ENCODE measurements around the gene XPO5.

XPO5 gene

GRCh38 chr6:43524483-43524961 lies 51.3 kb downstream of the XPO5 start:
- H3K27ac ChIP-seq (ENCODE audit: low read depth, low read length) = no peak overlapping the region
- H3K36me3 ChIP-seq (ENCODE audit: control insufficient read depth, low read length) = peaks cover 89% of the 10 kb centered on the region
- H3K9me3 ChIP-seq (ENCODE audit: control insufficient read depth, insufficient read depth, low read length) = no peaks in the 10 kb centered on the region
- peaks cover 14% of the 10 kb centered on the region; the same call in 1 of the 2 replicates for H3F3A ChIP-seq (ENCODE audit: control insufficient read depth, insufficient read depth)
- no peaks in the 10 kb centered on the region for H3K27me3 ChIP-seq (ENCODE audit: control insufficient read depth, low read length)
- no peaks in the 10 kb centered on the region for H3K4me1 ChIP-seq (ENCODE audit: control insufficient read depth, low read length)
- no peak overlapping the region for H3K4me2 ChIP-seq (ENCODE audit: low read length)
- TF ChIP-seq, protein P1, sequence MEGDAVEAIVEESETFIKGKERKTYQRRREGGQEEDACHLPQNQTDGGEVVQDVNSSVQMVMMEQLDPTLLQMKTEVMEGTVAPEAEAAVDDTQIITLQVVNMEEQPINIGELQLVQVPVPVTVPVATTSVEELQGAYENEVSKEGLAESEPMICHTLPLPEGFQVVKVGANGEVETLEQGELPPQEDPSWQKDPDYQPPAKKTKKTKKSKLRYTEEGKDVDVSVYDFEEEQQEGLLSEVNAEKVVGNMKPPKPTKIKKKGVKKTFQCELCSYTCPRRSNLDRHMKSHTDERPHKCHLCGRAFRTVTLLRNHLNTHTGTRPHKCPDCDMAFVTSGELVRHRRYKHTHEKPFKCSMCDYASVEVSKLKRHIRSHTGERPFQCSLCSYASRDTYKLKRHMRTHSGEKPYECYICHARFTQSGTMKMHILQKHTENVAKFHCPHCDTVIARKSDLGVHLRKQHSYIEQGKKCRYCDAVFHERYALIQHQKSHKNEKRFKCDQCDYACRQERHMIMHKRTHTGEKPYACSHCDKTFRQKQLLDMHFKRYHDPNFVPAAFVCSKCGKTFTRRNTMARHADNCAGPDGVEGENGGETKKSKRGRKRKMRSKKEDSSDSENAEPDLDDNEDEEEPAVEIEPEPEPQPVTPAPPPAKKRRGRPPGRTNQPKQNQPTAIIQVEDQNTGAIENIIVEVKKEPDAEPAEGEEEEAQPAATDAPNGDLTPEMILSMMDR (IDR thresholded peaks at IDR 0.05; ENCODE audit: low read depth, low read length, poor library complexity, severe bottlenecking) = no peak
- TF ChIP-seq EZH2phosphoT487 (IDR thresholded peaks at IDR 0.05; ENCODE audit: borderline replicate concordance, low read length) = no peak
- H3K4me3 ChIP-seq (ENCODE audit: low read length) = no peak overlapping the region
- H3K79me2 ChIP-seq (ENCODE audit: control insufficient read depth, low read length) = peaks cover 8% of the 10 kb centered on the region
- no peaks in the 10 kb centered on the region for H4K20me1 ChIP-seq (ENCODE audit: control insufficient read depth, insufficient read depth, low read depth, low read length)
- no peaks in the 10 kb centered on the region for H3K9me2 ChIP-seq (replicated peaks; ENCODE audit: control insufficient read depth, low read length)

GRCh38 chr6:43523284-43523683 lies 52.6 kb downstream of the XPO5 start:
- Histone ChIP-seq H3K27ac (ENCODE audit: low read depth, low read length) (no peak overlapping the region), H3F3A (ENCODE audit: control insufficient read depth, insufficient read depth) (peaks cover 14% of the 10 kb centered on the region; the same call in 1 of the 2 replicates), H3K4me1 (ENCODE audit: control insufficient read depth, low read length) (peaks cover 7% of the 10 kb centered on the region), H3K36me3 (ENCODE audit: control insufficient read depth, low read length) (peaks cover 97% of the 10 kb centered on the region), H3K9me3 (ENCODE audit: control insufficient read depth, insufficient read depth, low read length) (no peaks in the 10 kb centered on the region), H3K4me2 (ENCODE audit: low read length) (no peak overlapping the region), H4K20me1 (ENCODE audit: control insufficient read depth, insufficient read depth, low read depth, low read length) (no peaks in the 10 kb centered on the region), H3K4me3 (ENCODE audit: low read length) (no peak overlapping the region), H3K9me2 (replicated peaks; ENCODE audit: control insufficient read depth, low read length) (no peaks in the 10 kb centered on the region), H3K27me3 (ENCODE audit: control insufficient read depth, low read length) (no peaks in the 10 kb centered on the region), H3K79me2 (ENCODE audit: control insufficient read depth, low read length) (peaks cover 21% of the 10 kb centered on the region)
- TF ChIP-seq, protein P1 (IDR thresholded peaks at IDR 0.05; ENCODE audit: low read depth, low read length, poor library complexity, severe bottlenecking) = no peak
- no peak for TF ChIP-seq EZH2phosphoT487 (IDR thresholded peaks at IDR 0.05; ENCODE audit: borderline replicate concordance, low read length)

DNA sequence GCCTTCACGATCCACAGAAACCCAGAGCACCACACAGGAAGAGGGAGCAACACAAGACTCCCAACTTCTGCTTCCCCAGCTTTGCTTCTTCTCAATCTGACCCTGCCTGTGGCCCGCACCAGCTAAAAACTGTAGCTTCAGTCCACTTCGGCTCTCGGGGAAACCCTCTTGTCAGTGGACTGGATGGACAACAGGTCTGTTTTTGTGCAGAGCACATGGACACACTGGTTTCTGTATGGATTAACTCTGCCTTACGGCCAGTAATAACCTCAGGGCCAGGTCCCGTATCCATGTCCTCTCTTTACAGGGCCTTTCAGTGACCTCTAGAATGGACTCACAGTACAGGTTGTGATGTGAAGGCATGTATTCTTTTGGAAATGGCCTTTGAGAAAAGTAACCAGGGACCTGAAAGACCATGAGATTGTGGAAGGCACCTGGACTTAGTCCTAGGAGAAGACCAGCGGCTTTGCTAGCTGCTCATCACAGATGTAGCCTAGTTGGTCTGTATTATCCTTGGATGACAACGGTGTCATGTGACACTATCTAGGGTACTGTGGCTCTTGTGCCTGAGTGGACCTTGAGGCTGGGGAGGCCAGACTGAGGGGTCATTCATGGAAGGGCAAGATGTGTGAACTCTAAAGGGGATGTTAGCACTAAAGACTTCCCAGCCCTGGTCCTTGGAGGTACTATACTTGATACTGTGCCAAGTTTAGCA lies 53.1 kb downstream of the XPO5 start:
- Histone ChIP-seq H3K4me3 (ENCODE audit: low read length) (no peak overlapping the region), H3K27ac (ENCODE audit: low read depth, low read length) (no peak overlapping the region), H3K27me3 (ENCODE audit: control insufficient read depth, low read length) (no peaks in the 10 kb centered on the region), H3K9me3 (ENCODE audit: control insufficient read depth, insufficient read depth, low read length) (no peaks in the 10 kb centered on the region), H3K4me2 (ENCODE audit: low read length) (no peak overlapping the region), H3K36me3 (ENCODE audit: control insufficient read depth, low read length) (peaks cover 97% of the 10 kb centered on the region), H3K9me2 (replicated peaks; ENCODE audit: control insufficient read depth, low read length) (no peaks in the 10 kb centered on the region), H3K4me1 (ENCODE audit: control insufficient read depth, low read length) (peaks cover 12% of the 10 kb centered on the region), H3F3A (ENCODE audit: control insufficient read depth, insufficient read depth) (peaks cover 14% of the 10 kb centered on the region; the same call in 1 of the 2 replicates), H4K20me1 (ENCODE audit: control insufficient read depth, insufficient read depth, low read depth, low read length) (peaks cover 4% of the 10 kb centered on the region; the same call in 1 of the 2 replicates), H3K79me2 (ENCODE audit: control insufficient read depth, low read length) (peaks cover 27% of the 10 kb centered on the region)
- no peak for TF ChIP-seq EZH2phosphoT487 (IDR thresholded peaks at IDR 0.05; ENCODE audit: borderline replicate concordance, low read length)
- TF ChIP-seq, protein P1 (IDR thresholded peaks at IDR 0.05; ENCODE audit: low read depth, low read length, poor library complexity, severe bottlenecking) = no peak
